GM12892 (cell line): Measurements from ENCODE around the gene ARFGEF3.

Experiments
- POLR2A ChIP-seq: IDR thresholded peaks from 2 replicates; pipeline ENCODE4 v1.6.1; 2011; ENCODE audit warnings: low read depth, low read length, control low read depth
- POLR2AphosphoS5 ChIP-seq: IDR thresholded peaks from 2 replicates; pipeline ENCODE4 v1.6.1; 2011; ENCODE audit warnings: low read depth, low read length, control low read depth
- TAF1 ChIP-seq: IDR thresholded peaks from 2 replicates; pipeline ENCODE4 v1.6.1; 2011; ENCODE audit warnings: low read depth, mild to moderate bottlenecking, control low read depth, low read length, borderline replicate concordance

- no peak for TF ChIP-seq POLR2A
- TF ChIP-seq POLR2AphosphoS5 = no peak
- no peak for TF ChIP-seq TAF1
These were observed 136.1 kb downstream of the ARFGEF3 start for GRCh38 chr6:138297761-138298298.
